Activated T-cell treated with anti-CD3 and anti-CD28 coated beads for 4 hours (primary cell): ENCODE results near the gene POU2F1.

Experiments
- DNase-seq: peaks from one replicate; pipeline ENCODE4 v3.0.0-alpha.2; 2020

Gene POU2F1

GRCh38 chr1:167325151-167325550 lies 104.5 kb downstream of the POU2F1 start:
- no peak for DNase-seq

GRCh38 chr1:167328306-167328815 lies 107.7 kb downstream of the POU2F1 start:
- DNase-seq: no peak

GRCh38 chr1:167328816-167329483 lies 108.3 kb downstream of the POU2F1 start:
- DNase-seq: no peak

GRCh38 chr1:167330601-167331293 lies 110.1 kb downstream of the POU2F1 start:
- DNase-seq: no peak

DNA sequence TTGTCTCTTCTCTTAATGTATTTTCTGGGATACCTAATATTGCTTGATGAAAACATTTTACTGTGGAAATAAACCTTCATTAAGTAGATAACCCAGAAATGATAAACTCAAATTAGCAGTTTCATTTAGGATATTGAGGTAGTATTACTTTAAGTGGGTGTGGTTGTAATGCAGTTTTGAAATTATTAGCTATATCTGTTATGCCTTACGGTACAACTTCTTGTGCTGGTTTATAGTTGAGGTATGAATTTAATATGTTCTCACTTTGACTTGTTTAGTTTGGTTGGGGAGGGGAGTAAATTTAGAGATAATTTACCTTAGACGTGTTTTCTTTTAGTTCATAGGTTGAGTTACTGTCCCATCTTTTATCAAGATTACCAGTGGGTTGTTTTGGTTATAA lies 111.0 kb downstream of the POU2F1 start:
- DNase-seq: no peak

DNA sequence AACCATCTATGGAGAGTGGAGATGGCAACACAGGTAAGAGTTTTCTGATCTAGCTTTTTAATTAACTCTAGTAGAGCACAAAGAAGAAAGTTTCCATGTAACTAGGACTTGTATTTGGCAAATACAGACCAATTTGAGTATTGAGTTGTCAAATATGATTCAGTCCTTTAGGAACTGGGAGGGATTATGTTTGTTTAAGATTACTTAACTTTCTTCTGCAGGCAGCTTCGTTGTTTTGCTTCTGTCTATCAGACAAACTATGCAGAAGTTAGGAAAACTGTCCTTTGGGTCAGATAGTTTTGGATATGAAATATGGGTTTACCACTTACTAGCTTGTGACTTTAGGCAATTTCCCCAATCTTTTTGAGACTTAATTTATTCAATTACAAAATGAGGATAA lies 111.8 kb downstream of the POU2F1 start:
- no peak for DNase-seq

DNA sequence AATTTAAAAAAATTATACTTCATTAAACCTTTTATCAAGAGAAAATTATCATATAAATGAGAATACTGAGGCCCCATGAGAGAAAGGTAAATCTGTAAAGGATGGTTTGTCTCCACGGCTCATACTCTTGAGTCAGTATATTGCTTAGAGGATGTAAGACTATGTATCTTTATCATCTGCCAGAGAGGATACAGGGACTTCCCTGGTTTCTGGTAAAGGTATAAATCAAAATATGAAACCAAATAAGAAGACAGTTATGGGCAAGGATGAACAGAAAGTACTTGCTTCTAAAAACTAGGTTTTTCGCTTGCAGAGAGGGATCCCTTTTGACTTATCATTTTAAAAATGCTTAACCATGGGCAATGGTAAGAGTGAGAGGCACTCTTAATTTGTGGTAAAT lies 112.4 kb downstream of the POU2F1 start:
- DNase-seq: no peak

GRCh38 chr1:167333703-167334102 lies 113.0 kb downstream of the POU2F1 start:
- no peak for DNase-seq

GRCh38 chr1:167339405-167339804 lies 118.7 kb downstream of the POU2F1 start:
- no peak for DNase-seq

GRCh38 chr1:167342846-167343245 lies 122.2 kb downstream of the POU2F1 start:
- no peak for DNase-seq

- DNase-seq: no peak
Observed at GRCh38 chr1:167344112-167344511, 123.4 kb downstream of the POU2F1 start.

DNA sequence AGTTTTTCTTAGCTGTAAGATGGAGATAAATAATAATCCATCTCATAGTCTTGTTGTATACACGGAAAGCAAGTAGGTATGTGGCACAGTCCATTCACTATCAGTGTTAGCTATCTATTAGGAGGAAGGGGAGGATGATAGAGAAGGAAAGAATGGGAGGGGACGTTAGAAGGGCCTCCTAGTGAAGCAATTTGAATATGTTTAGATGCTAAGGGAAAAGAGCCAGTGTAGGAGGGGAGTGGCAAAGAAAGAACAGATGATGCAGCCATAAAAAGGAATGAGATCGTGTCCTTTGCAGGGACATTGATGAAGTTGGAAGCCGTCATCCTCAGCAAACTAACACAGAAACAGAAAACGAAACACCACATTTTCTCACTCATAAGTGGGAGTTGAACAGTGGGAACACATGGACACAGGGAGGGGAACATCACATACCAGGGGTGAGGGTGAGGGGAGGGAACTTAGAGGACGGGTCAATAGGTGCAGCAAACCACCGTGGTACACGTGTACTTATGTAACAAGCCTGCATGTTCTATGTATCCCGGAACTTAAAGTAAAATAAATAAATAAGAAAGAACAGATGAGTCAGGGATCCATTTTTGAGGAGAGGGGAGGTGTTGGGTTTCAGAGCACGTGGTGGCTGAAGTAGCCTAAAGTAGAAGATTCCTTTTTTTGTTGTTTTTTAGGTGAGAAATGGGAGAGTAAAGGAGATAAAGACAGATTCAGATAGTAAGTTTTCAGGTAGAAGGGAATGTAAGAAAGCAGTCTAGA lies 124.1 kb downstream of the POU2F1 start:
- no peak for DNase-seq

- no peak for DNase-seq
Observed at GRCh38 chr1:167345386-167345733, 124.7 kb downstream of the POU2F1 start.

DNA sequence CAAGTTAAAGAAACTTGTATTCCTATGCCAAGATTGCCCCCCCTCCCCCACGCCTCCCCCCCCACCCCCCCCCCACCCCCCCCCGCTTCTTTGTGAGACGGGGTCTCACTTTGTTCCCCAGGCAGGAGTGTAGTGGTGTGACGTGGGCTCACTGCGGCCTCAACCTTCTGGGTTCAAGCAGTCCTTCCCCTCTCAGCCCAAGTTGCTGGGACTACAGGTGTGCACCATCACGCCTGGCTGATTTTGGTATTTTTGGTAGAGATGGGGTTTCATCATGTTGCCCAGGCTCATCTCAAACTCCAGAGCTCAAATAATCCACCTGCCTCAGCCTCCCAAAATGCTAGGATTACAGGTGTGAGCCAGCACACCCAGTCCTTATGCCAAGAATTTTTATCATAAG lies 136.6 kb downstream of the POU2F1 start:
- DNase-seq: no peak

DNA sequence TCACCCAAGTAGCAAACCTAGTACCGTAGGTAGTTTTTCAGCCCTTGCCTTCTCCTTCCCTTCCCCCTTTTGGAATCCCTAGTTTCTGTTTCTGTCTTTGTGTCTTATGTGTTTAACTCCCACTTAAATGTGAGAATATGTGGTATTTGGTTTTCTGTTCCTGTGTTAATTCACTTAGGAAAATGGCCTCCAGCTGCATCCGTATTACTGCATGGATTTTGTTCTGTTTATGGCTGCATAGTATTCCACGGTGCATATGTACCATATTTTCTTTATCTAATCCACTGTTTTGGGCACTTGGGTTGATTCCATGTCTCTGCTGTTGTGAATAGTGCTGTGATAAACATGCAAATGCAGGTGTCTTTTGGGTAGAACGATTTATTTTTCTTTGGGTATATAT lies 138.6 kb downstream of the POU2F1 start:
- DNase-seq: no peak

- DNase-seq: no peak
Observed at GRCh38 chr1:167360120-167360519, 139.4 kb downstream of the POU2F1 start.

- no peak for DNase-seq
Observed at GRCh38 chr1:167362638-167363037, 142.0 kb downstream of the POU2F1 start.

DNA sequence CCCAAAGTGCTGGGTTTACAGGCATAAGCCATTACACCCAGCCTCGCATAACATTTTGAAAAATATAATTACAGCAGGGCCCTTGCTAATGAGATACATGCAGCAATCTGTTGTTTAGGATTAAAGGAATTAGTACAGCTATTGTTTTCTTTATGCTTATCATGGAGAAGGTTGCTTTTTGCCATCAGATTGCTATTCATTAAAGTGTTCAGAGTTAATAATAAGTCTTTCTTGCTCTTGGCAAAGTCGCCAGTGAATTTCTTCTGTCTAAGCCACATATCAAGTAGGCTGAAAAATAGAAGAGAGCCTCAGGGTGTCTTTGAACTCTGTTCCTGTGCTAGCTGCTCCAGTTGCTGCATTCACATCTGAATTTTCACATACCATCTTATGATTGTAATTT lies 144.1 kb downstream of the POU2F1 start:
- no peak for DNase-seq

GRCh38 chr1:167365360-167365759 lies 144.7 kb downstream of the POU2F1 start:
- DNase-seq: no peak

DNA sequence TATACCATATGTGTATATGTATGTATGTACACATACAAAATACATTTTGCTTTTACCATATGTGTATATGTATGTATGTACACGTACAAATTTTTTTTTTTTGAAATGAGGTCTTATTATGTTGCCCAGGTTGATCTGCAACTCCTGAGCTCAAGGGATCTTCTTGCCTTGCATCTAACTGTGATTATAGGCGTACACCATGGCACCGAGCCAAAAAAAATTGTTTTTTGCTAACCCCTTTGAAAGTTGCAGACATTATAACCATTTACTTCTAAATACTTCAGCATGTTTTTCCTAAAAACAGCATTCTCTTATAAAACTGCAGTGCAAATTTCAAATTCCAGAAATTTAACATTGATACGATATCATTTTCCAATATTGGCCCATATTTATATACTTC lies 147.0 kb downstream of the POU2F1 start:
- no peak for DNase-seq

DNA sequence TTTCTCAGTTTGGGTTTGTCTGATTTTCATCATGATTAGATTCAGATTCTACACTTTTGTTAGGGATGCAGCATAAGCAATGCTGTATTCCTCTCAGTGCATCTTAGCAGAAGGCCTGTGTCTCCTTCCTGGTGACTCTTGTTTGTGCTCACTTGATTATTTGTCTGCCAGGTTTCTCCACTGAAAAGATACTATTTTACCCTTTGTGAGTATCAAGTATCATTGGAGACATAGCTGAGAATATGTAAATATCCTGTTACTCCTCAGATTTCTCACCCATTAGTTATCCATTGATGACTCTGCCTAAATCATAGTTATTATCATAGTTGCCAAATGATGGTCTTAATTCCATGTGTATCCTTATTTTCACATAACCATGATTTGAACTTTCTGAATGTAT lies 148.5 kb downstream of the POU2F1 start:
- no peak for DNase-seq

GRCh38 chr1:167369933-167370332 lies 149.2 kb downstream of the POU2F1 start:
- no peak for DNase-seq

GRCh38 chr1:167371030-167371429 lies 150.3 kb downstream of the POU2F1 start:
- DNase-seq: no peak

- DNase-seq: no peak
Observed at GRCh38 chr1:167373398-167373797, 152.7 kb downstream of the POU2F1 start.
